H9 (cell line): ENCODE data around the gene PRLH. TPM values are rescaled to one million over a fixed set of nuclear protein-coding genes. Genes with fewer than 3 reads are reported as not detected.

Experiments
- DNase-seq: peaks from one replicate; pipeline ENCODE4 v3.0.0-alpha.2; 2017
- H2AFZ ChIP-seq: one replicate; pipeline ENCODE4 v1.6.1; 2013; ENCODE audit warnings: mild to moderate bottlenecking, low read length, control low read depth, moderate library complexity
- H2AK5ac ChIP-seq: 2 replicates; pipeline ENCODE4 v1.6.1; 2013; ENCODE audit warnings: low read length, control low read depth, mixed read lengths; ENCODE audit not compliant: insufficient read length
- H2BK120ac ChIP-seq: one replicate; pipeline ENCODE4 v1.6.1; 2013; ENCODE audit warnings: low read depth, mild to moderate bottlenecking, low read length, control low read depth, inconsistent platforms; ENCODE audit not compliant: poor library complexity, severe bottlenecking
- H2BK12ac ChIP-seq: 2 replicates; pipeline ENCODE4 v1.6.1; 2013; ENCODE audit warnings: low read length, control low read depth, mixed read lengths, low read depth; ENCODE audit not compliant: insufficient read length
- H2BK15ac ChIP-seq: 2 replicates; pipeline ENCODE4 v1.6.1; 2013; ENCODE audit warnings: low read depth, low read length, control low read depth
- H2BK20ac ChIP-seq: one replicate; pipeline ENCODE4 v1.6.1; 2013; ENCODE audit warnings: low read depth, mild to moderate bottlenecking, low read length, control low read depth, inconsistent platforms; ENCODE audit not compliant: poor library complexity, severe bottlenecking
- H2BK5ac ChIP-seq: 2 replicates; pipeline ENCODE4 v1.6.1; 2013; ENCODE audit warnings: low read length, control low read depth, mixed read lengths; ENCODE audit not compliant: insufficient read length
- H3K14ac ChIP-seq: 2 replicates; pipeline ENCODE4 v1.6.1; 2013; ENCODE audit warnings: low read length, control low read depth; ENCODE audit not compliant: insufficient read depth
- H3K18ac ChIP-seq: 2 replicates; pipeline ENCODE4 v1.6.1; 2013; ENCODE audit warnings: low read depth, mild to moderate bottlenecking, mixed read lengths, low read length, control low read depth; ENCODE audit not compliant: insufficient read length
- H3K23ac ChIP-seq: 2 replicates; pipeline ENCODE4 v1.6.1; 2013; ENCODE audit warnings: low read length, control low read depth, mixed read lengths, low read depth; ENCODE audit not compliant: insufficient read length
- H3K23me2 ChIP-seq: 2 replicates; pipeline ENCODE4 v1.6.1; 2013; ENCODE audit warnings: low read depth, mild to moderate bottlenecking, mixed read lengths, low read length, control low read depth; ENCODE audit not compliant: insufficient read length, poor library complexity, severe bottlenecking
- H3K27ac ChIP-seq: 2 replicates; pipeline ENCODE4 v1.5.1; 2013; ENCODE audit warnings: low read length, control low read depth, mixed read lengths, low read depth; ENCODE audit not compliant: insufficient read length
- H3K27me3 ChIP-seq: 2 replicates; pipeline ENCODE4 v1.6.1; 2013; ENCODE audit warnings: low read length, control low read depth, inconsistent platforms; ENCODE audit not compliant: insufficient read depth
- H3K4ac ChIP-seq: 2 replicates; pipeline ENCODE4 v1.6.1; 2013; ENCODE audit warnings: low read depth, mild to moderate bottlenecking, control low read depth, inconsistent platforms, low read length, moderate library complexity
- H3K4me1 ChIP-seq: 2 replicates; pipeline ENCODE4 v1.6.1; 2013; ENCODE audit warnings: low read length, control low read depth, inconsistent platforms; ENCODE audit not compliant: insufficient read depth
- H3K4me2 ChIP-seq: 2 replicates; pipeline ENCODE4 v1.6.1; 2013; ENCODE audit warnings: low read length, control low read depth, mixed read lengths; ENCODE audit not compliant: insufficient read length, insufficient read depth
- H3K56ac ChIP-seq: 2 replicates; pipeline ENCODE4 v1.6.1; 2013; ENCODE audit warnings: low read depth, mild to moderate bottlenecking, mixed read lengths, low read length, control low read depth; ENCODE audit not compliant: insufficient read length
- H3K79me1 ChIP-seq: 2 replicates; pipeline ENCODE4 v1.6.1; 2013; ENCODE audit warnings: low read depth, mild to moderate bottlenecking, moderate library complexity, low read length, control low read depth, inconsistent platforms; ENCODE audit not compliant: insufficient read depth, poor library complexity, severe bottlenecking
- H3K79me2 ChIP-seq: 2 replicates; pipeline ENCODE4 v1.6.1; 2013; ENCODE audit warnings: low read length, control low read depth, inconsistent platforms; ENCODE audit not compliant: insufficient read depth
- H3K9ac ChIP-seq: 2 replicates; pipeline ENCODE4 v1.6.1; 2013; ENCODE audit warnings: low read length, control low read depth, mixed read lengths; ENCODE audit not compliant: insufficient read length; ENCODE audit errors: extremely low read depth
- H3K9me3 ChIP-seq: one replicate; pipeline ENCODE4 v1.6.1; 2013; ENCODE audit warnings: low read depth, low read length, inconsistent platforms; ENCODE audit not compliant: control insufficient read depth
- H3T11ph ChIP-seq: one replicate; pipeline ENCODE4 v1.6.1; 2013; ENCODE audit warnings: mild to moderate bottlenecking, low read length, control low read depth, inconsistent platforms
- H4K20me1 ChIP-seq: one replicate; pipeline ENCODE4 v1.6.1; 2013; ENCODE audit not compliant: control insufficient read depth, insufficient read length, insufficient read depth
- H4K5ac ChIP-seq: 2 replicates; pipeline ENCODE4 v1.6.1; 2013; ENCODE audit warnings: low read depth, mild to moderate bottlenecking, mixed read lengths, low read length, control low read depth; ENCODE audit not compliant: insufficient read length
- H4K8ac ChIP-seq: replicated peaks from 2 replicates; pipeline ENCODE4 v1.6.1; 2013; ENCODE audit warnings: low read length, control low read depth, mixed read lengths, low read depth; ENCODE audit not compliant: insufficient read length
- H4K91ac ChIP-seq: 2 replicates; pipeline ENCODE4 v1.6.1; 2013; ENCODE audit warnings: low read depth, mild to moderate bottlenecking, moderate library complexity, mixed read lengths, low read length, control low read depth; ENCODE audit not compliant: insufficient read length
- H3K27ac Mint-ChIP-seq, 3 experiments: 2 replicates in 2 of 3; 3 replicates in 1 of 3; pipeline ENCODE4 v1.8.0; 2020 to 2021; ENCODE audit warnings: mixed read lengths in 3 of 3, mild to moderate bottlenecking in 1 of 3, moderate library complexity in 1 of 3
- H3K27me3 Mint-ChIP-seq: 2 replicates; pipeline ENCODE4 v1.8.0; 2021; ENCODE audit warnings: low read depth, mild to moderate bottlenecking, moderate library complexity, mixed read lengths
- H3K36me3 Mint-ChIP-seq, 3 experiments: 2 replicates in 2 of 3; 3 replicates in 1 of 3; pipeline ENCODE4 v1.8.0; 2020 to 2021; ENCODE audit warnings: low read depth in 3 of 3, mixed read lengths in 3 of 3; ENCODE audit not compliant: insufficient read depth in 1 of 3
- H3K4me1 Mint-ChIP-seq, 2 experiments: 2 replicates each; pipeline ENCODE4 v1.8.0; 2020; ENCODE audit warnings: mixed read lengths in 2 of 2
- H3K4me3 Mint-ChIP-seq, 2 experiments: 2 replicates in 1 of 2; 3 replicates in 1 of 2; pipeline ENCODE4 v1.8.0; 2020 to 2021; ENCODE audit warnings: mild to moderate bottlenecking in 2 of 2, mixed read lengths in 2 of 2, moderate library complexity in 1 of 2
- H3K9me3 Mint-ChIP-seq, 2 experiments: 2 replicates in 1 of 2; 3 replicates in 1 of 2; pipeline ENCODE4 v1.8.0; 2020; ENCODE audit warnings: mild to moderate bottlenecking in 2 of 2, mixed read lengths in 2 of 2, moderate library complexity in 1 of 2
- WGBS: extraction: QIAGEN DNeasy Blood & Tissue Kit; methylation state at CpG from one replicate; pipeline ENCODE4 v1.1.7; 2013; ENCODE audit warnings: missing lambda C conversion rate, low lambda C conversion rate, mixed read lengths; ENCODE audit not compliant: insufficient read length; ENCODE audit errors: extremely low coverage; 5-methylcytosine and 5-hydroxymethylcytosine counted together
- total RNA-seq: library from RNA; stranded (reverse); gene quantifications from 2 replicates; pipeline ENCODE4 v1.2.1, GENCODE V29; 2021
- TF ChIP-seq, protein P1 (sequence below): fragments of 200-600 bp; sonication (generic); conservative IDR thresholded peaks from 3 replicates; pipeline ENCODE4 v1.8.0; 2021; ENCODE audit warnings: antibody characterized with exemption, mild to moderate bottlenecking

Gene PRLH
- total RNA-seq, 1 experiment from 2014 or later = not detected

DNA sequence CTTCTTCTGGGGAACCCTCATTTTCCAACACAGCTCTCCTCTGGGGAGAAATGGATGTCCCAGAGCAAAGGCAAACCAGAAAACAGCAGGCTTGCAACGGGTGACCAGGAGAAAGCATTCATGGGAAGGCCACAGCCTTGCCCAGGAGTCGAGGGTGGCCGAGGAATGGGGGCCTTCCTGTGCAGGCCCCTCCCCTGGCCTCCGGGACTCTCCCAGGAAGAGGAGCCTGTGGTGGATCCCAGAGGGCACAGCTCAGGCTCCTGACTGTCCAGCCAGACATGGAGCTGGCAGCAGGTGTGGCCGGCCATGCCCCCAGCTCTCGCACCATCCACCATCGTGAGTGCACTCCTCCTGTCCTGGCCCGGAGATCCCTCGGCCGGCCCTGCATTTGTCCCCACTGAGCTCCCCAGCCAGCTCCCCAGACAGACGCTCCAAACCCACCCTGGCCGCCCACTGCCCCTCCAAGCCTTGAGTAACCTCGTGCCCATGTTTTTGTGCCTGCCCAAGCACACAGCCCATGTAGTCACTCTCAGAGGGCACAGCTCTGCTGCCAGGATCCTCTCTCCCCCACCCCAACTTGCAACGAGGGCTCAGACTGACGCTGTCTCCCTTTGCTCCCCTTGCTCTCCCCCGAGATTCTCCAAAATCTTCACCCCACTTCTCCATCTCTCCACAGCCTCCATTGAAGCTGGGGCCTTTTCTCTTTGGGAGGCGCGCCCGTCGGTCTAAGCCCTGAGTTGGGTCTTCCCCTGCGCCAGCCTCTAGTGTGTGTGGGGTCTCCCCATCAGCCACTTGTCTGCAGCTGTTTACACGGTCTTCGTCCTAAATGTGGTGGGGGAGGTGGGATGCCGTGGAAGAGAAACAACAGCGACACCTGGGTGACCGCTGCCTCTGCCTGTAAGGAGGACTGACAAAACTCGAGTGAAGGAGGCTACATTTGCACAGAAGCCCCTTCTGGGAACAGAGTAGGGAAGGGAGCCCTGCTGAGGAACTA lies 9.8 kb downstream of the PRLH start:
- Histone ChIP-seq H3K9me3 (no peaks in the 10 kb centered on the region), H3K4ac (no peak overlapping the region), H2BK12ac (no peak overlapping the region), H3K9ac (no peak overlapping the region), H3K56ac (no peak overlapping the region), H4K20me1 (no peaks in the 10 kb centered on the region), H2AFZ (no peak overlapping the region), H3K79me2 (no peaks in the 10 kb centered on the region), H3K18ac (no peak overlapping the region), H4K5ac (no peak overlapping the region), H2BK120ac (no peak overlapping the region), H3K4me1 (0 out of 2 replicates have a peak, but pooled peaks cover 3% of the 10 kb centered on the region), H4K8ac (no peak overlapping the region), H2BK15ac (no peak overlapping the region), H3K23me2 (no peaks in the 10 kb centered on the region), H4K91ac (no peak overlapping the region), H3K4me2 (no peak overlapping the region), H2BK5ac (no peak overlapping the region), H2BK20ac (no peak overlapping the region), H3T11ph (no peak overlapping the region), H3K27me3 (no peaks in the 10 kb centered on the region), H3K27ac (no peak overlapping the region), H3K14ac (no peak overlapping the region), H3K79me1 (no peaks in the 10 kb centered on the region), H2AK5ac (no peak overlapping the region), H3K23ac (no peak overlapping the region)
- Mint-ChIP-seq H3K36me3 (peaks cover 0 to 35% (median 5%) of the 10 kb centered on the region in 3 experiments; a peak in 4 of 7 replicates), H3K9me3 (no peaks in the 10 kb centered on the region), H3K4me1 (peaks cover 13 to 14% of the 10 kb centered on the region in 2 experiments), H3K27ac (peak overlapping the region in 2 of 3 experiments; percentile 4 to 9; a peak in 2 of 7 replicates), H3K4me3 (no peak overlapping the region), H3K27me3 (no peaks in the 10 kb centered on the region)
- WGBS = no CpG with 5 or more reads among the region's 27 CpGs
- no peak for DNase-seq
- TF ChIP-seq, protein P1, sequence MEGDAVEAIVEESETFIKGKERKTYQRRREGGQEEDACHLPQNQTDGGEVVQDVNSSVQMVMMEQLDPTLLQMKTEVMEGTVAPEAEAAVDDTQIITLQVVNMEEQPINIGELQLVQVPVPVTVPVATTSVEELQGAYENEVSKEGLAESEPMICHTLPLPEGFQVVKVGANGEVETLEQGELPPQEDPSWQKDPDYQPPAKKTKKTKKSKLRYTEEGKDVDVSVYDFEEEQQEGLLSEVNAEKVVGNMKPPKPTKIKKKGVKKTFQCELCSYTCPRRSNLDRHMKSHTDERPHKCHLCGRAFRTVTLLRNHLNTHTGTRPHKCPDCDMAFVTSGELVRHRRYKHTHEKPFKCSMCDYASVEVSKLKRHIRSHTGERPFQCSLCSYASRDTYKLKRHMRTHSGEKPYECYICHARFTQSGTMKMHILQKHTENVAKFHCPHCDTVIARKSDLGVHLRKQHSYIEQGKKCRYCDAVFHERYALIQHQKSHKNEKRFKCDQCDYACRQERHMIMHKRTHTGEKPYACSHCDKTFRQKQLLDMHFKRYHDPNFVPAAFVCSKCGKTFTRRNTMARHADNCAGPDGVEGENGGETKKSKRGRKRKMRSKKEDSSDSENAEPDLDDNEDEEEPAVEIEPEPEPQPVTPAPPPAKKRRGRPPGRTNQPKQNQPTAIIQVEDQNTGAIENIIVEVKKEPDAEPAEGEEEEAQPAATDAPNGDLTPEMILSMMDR = no peak
